ENCODE results near the gene VWA1.

DNA sequence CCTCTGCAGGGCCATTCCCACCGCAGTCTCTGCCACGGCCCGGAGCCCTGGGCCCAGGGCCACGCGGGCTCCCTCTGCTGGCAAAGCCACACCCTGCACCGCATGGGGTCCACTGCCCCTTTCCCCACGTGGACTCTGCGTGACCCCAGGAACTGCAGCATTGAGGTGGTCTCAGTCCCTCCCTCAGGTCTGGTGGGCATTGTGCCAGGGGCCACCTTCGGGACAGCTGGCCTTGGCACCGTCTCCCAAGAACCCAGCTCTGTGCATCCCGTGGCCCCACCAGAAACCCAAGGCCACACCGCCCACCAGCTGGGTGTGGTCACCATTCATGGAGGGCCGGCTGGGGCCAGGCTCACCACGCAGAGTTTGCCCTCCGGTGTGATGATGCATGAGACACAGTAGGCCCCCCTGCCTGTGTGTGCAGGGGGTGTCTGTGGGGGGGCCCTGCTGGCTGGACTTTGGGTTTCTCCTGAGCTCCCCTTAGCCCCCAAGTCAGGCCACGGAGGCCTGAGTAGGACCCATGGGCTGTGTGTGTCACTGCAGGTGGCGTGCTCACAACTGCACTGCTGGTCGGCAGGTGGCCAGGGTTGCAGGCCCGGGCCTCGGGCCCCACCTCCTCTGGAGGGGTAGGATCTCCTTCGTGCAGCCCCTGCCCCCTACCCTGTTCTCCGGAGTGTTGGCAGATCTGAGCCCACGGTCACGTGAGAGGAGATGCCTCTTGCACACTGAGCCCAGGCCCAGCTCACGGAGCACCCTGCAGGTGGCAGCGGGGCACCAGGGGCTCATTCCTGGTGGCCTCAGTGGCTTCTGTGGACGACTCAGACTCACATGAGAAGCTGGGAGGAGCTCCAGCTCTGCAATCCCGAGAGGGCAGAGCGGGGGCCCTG lies 5.8 kb downstream of the VWA1 start:
- no peak for TF ChIP-seq ZNF654 (tag by site-specific recombination; IDR thresholded peaks at IDR 0.05; ENCODE audit: low read depth)
- TF ChIP-seq, protein P1, sequence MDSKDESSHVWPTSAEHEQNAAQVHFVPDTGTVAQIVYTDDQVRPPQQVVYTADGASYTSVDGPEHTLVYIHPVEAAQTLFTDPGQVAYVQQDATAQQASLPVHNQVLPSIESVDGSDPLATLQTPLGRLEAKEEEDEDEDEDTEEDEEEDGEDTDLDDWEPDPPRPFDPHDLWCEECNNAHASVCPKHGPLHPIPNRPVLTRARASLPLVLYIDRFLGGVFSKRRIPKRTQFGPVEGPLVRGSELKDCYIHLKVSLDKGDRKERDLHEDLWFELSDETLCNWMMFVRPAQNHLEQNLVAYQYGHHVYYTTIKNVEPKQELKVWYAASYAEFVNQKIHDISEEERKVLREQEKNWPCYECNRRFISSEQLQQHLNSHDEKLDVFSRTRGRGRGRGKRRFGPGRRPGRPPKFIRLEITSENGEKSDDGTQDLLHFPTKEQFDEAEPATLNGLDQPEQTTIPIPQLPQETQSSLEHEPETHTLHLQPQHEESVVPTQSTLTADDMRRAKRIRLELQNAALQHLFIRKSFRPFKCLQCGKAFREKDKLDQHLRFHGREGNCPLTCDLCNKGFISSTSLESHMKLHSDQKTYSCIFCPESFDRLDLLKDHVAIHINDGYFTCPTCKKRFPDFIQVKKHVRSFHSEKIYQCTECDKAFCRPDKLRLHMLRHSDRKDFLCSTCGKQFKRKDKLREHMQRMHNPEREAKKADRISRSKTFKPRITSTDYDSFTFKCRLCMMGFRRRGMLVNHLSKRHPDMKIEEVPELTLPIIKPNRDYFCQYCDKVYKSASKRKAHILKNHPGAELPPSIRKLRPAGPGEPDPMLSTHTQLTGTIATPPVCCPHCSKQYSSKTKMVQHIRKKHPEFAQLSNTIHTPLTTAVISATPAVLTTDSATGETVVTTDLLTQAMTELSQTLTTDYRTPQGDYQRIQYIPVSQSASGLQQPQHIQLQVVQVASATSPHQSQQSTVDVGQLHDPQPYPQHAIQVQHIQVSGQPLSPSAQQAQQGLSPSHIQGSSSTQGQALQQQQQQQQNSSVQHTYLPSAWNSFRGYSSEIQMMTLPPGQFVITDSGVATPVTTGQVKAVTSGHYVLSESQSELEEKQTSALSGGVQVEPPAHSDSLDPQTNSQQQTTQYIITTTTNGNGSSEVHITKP (tag by site-specific recombination; IDR thresholded peaks at IDR 0.05), result no peak
- TF ChIP-seq, protein P2, sequence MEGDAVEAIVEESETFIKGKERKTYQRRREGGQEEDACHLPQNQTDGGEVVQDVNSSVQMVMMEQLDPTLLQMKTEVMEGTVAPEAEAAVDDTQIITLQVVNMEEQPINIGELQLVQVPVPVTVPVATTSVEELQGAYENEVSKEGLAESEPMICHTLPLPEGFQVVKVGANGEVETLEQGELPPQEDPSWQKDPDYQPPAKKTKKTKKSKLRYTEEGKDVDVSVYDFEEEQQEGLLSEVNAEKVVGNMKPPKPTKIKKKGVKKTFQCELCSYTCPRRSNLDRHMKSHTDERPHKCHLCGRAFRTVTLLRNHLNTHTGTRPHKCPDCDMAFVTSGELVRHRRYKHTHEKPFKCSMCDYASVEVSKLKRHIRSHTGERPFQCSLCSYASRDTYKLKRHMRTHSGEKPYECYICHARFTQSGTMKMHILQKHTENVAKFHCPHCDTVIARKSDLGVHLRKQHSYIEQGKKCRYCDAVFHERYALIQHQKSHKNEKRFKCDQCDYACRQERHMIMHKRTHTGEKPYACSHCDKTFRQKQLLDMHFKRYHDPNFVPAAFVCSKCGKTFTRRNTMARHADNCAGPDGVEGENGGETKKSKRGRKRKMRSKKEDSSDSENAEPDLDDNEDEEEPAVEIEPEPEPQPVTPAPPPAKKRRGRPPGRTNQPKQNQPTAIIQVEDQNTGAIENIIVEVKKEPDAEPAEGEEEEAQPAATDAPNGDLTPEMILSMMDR (tag by site-specific recombination; IDR thresholded peaks at IDR 0.05), result peak; percentile 93
- no peak for TF ChIP-seq ZNF521 (tag by site-specific recombination; IDR thresholded peaks at IDR 0.05)
- no peak for TF ChIP-seq ZNF660 (tag by site-specific recombination; IDR thresholded peaks at IDR 0.05)
